AML-193 (cell line): ENCODE results near the gene SRPX2.

Source experiments
- DNase-seq, 2 experiments: peaks; one replicate each; lab custom pipeline; 2025; lab: John Stamatoyannopoulos, UW

Gene SRPX2

GRCh38 chrX:100649550-100650356 is 5.8 kb downstream of the SRPX2 start:
- no peak for DNase-seq

- no peak for DNase-seq
These were observed 6.8 kb downstream of the SRPX2 start for GRCh38 chrX:100650841-100651240.

GRCh38 chrX:100652266-100652665 is 8.3 kb downstream of the SRPX2 start:
- no peak for DNase-seq

GRCh38 chrX:100654261-100654660 is 10.3 kb downstream of the SRPX2 start:
- peak in 1 of 2 experiments; percentile 2 for DNase-seq

GRCh38 chrX:100658941-100659381 is 15.0 kb downstream of the SRPX2 start:
- no peak for DNase-seq

- no peak for DNase-seq
These were observed 15.6 kb downstream of the SRPX2 start for GRCh38 chrX:100659431-100660137.

- DNase-seq, result no peak
These were observed 18.2 kb downstream of the SRPX2 start for GRCh38 chrX:100662170-100662569.

- DNase-seq, result no peak
These were observed 18.8 kb downstream of the SRPX2 start for GRCh38 chrX:100662796-100663195.

- DNase-seq, result no peak
These were observed 19.6 kb downstream of the SRPX2 start for GRCh38 chrX:100663642-100664041.

GRCh38 chrX:100672966-100673365 is 29.0 kb downstream of the SRPX2 start:
- no peak for DNase-seq

- no peak for DNase-seq
These were observed 29.5 kb downstream of the SRPX2 start for GRCh38 chrX:100673397-100673953.

- no peak for DNase-seq
These were observed 30.7 kb downstream of the SRPX2 start for GRCh38 chrX:100674705-100675104.

GRCh38 chrX:100677611-100678181 is 33.7 kb downstream of the SRPX2 start:
- DNase-seq, result no peak

- DNase-seq, result no peak
These were observed 36.8 kb downstream of the SRPX2 start for GRCh38 chrX:100680756-100681155.

- no peak for DNase-seq
These were observed 37.6 kb downstream of the SRPX2 start for GRCh38 chrX:100681599-100681998.

- DNase-seq, result no peak
These were observed 38.9 kb downstream of the SRPX2 start for GRCh38 chrX:100682939-100683338.

- peak; percentile 55 to 72 for DNase-seq
These were observed 41.4 kb downstream of the SRPX2 start for GRCh38 chrX:100685284-100685996.

- DNase-seq, result no peak
These were observed 42.0 kb downstream of the SRPX2 start for GRCh38 chrX:100685997-100686305.

GRCh38 chrX:100687128-100687527 is 43.1 kb downstream of the SRPX2 start:
- DNase-seq, result no peak

- no peak for DNase-seq
These were observed 43.5 kb downstream of the SRPX2 start for GRCh38 chrX:100687546-100687945.

- DNase-seq, result no peak
These were observed 51.3 kb downstream of the SRPX2 start for GRCh38 chrX:100695302-100695701.

- DNase-seq, result no peak
These were observed 52.0 kb downstream of the SRPX2 start for GRCh38 chrX:100695991-100696390.
